ENCODE measurements around the gene CHCHD10. TPM values are rescaled to one million over a fixed set of nuclear protein-coding genes. Genes with fewer than 3 reads are reported as not detected.
A peak's percentile ranks its signal among the peaks of the same experiment; 100 is the strongest.

The CHCHD10 gene
- total RNA-seq, 2 donors from 2014 or later = 19.4 TPM; not detected in 1

GRCh38 chr22:23764899-23765881, 2.6 kb downstream of the CHCHD10 start:
- TF ChIP-seq, protein P1, sequence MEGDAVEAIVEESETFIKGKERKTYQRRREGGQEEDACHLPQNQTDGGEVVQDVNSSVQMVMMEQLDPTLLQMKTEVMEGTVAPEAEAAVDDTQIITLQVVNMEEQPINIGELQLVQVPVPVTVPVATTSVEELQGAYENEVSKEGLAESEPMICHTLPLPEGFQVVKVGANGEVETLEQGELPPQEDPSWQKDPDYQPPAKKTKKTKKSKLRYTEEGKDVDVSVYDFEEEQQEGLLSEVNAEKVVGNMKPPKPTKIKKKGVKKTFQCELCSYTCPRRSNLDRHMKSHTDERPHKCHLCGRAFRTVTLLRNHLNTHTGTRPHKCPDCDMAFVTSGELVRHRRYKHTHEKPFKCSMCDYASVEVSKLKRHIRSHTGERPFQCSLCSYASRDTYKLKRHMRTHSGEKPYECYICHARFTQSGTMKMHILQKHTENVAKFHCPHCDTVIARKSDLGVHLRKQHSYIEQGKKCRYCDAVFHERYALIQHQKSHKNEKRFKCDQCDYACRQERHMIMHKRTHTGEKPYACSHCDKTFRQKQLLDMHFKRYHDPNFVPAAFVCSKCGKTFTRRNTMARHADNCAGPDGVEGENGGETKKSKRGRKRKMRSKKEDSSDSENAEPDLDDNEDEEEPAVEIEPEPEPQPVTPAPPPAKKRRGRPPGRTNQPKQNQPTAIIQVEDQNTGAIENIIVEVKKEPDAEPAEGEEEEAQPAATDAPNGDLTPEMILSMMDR (IDR thresholded peaks at IDR 0.05) = no peak
- ATAC-seq (ENCODE audit: insufficient number of reproducible peaks, low FRiP score, low read depth) (no peak), DNase-seq (ENCODE audit: low spot score) (no peak)
- H3K4me1 ChIP-seq (ENCODE audit: control insufficient read depth in 1 of 2, low read depth in 2 of 2) = peaks cover 8 to 38% of the 10 kb centered on the region in 2 donors
- no peak overlapping the region for H3K4me3 ChIP-seq
- no peaks in the 10 kb centered on the region for H3K9me3 ChIP-seq
- no peak overlapping the region for H3K27ac ChIP-seq
- no peaks in the 10 kb centered on the region for H3K36me3 ChIP-seq
- H3K27me3 ChIP-seq (replicated peaks; ENCODE audit: insufficient read depth) = no peaks in the 10 kb centered on the region

- DNase-seq (ENCODE audit: low spot score) (no peak), ATAC-seq (ENCODE audit: insufficient number of reproducible peaks, low FRiP score, low read depth) (no peak)
- Histone ChIP-seq H3K9me3 (no peaks in the 10 kb centered on the region), H3K4me1 (ENCODE audit: control insufficient read depth in 1 of 2, low read depth in 2 of 2) (peaks cover 8 to 35% of the 10 kb centered on the region in 2 donors), H3K36me3 (no peaks in the 10 kb centered on the region), H3K27me3 (replicated peaks; ENCODE audit: insufficient read depth) (no peaks in the 10 kb centered on the region), H3K27ac (no peak overlapping the region), H3K4me3 (peak overlapping the region; percentile 67)
- TF ChIP-seq, protein P1 (IDR thresholded peaks at IDR 0.05) = no peak
Observed at GRCh38 chr22:23763954-23764353, 3.8 kb downstream of the CHCHD10 start.

- TF ChIP-seq, protein P1 (IDR thresholded peaks at IDR 0.05) = no peak
- no peaks in the 10 kb centered on the region for H3K36me3 ChIP-seq
- H3K27me3 ChIP-seq (replicated peaks; ENCODE audit: insufficient read depth) = no peaks in the 10 kb centered on the region
- ATAC-seq (ENCODE audit: insufficient number of reproducible peaks, low FRiP score, low read depth) (no peak), DNase-seq (ENCODE audit: low spot score) (no peak)
- H3K27ac ChIP-seq = no peak overlapping the region
- H3K4me1 ChIP-seq (ENCODE audit: control insufficient read depth in 1 of 2, low read depth in 2 of 2) = peaks cover 8 to 31% of the 10 kb centered on the region in 2 donors
- H3K4me3 ChIP-seq = peak overlapping the region; percentile 67
- H3K9me3 ChIP-seq = no peaks in the 10 kb centered on the region
Observed at GRCh38 chr22:23763579-23763945, 4.2 kb downstream of the CHCHD10 start.

DNA sequence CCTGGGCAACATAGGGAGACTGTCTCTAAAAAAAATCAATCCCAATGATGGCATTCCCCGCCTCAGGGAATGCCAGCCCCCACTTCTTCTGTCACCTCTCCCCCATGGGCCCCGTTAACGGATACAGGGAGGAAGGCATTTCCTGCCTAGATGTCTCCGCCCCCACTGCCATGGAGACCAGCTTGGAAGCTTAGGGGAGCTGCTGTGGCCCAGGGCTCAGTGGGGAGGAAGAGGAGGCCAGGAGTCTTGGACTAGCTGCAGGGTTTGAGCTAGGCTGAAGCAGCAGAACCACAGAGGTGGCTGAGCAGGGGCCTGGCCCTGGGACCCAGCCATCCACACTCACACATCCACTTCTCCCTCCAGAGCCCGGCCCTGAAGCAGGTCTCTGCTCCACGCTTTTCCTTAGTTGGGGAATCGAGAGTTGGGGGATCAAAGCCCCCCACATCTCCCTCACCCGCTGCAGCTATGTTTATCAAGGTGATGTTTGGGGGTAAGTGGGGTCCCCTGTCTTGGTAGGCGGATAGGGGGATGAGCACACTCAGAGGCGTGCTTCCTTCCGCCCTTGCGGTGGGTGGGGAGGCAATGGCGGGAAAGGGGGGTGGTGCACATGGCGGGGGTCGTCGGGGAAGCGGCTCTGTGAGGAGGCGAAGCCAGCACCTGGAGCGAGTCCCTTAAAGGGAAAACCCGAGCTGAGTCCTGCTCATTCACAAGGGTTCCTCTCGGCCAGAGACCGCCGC, 4.8 kb downstream of the CHCHD10 start, which contains the start of gene C22orf15:
Gene C22orf15, plus strand, starts transcription at position 149 of the 737 bp plus-strand sequence. Its CDS starts 317 bp downstream, at position 466.
- DNase-seq (ENCODE audit: low spot score) (no peak), ATAC-seq (ENCODE audit: insufficient number of reproducible peaks, low FRiP score, low read depth) (no peak)
- TF ChIP-seq, protein P1 (IDR thresholded peaks at IDR 0.05) = no peak
- Histone ChIP-seq H3K27ac (no peak within 1 kb of the TSS), H3K27me3 (replicated peaks; ENCODE audit: insufficient read depth) (no peaks in the 10 kb centered on the region), H3K4me3 (peak within 1 kb of the TSS; percentile 67), H3K4me1 (ENCODE audit: control insufficient read depth in 1 of 2, low read depth in 2 of 2) (peaks cover 8 to 28% of the 10 kb centered on the region in 2 donors), H3K36me3 (no peaks in the 10 kb centered on the region), H3K9me3 (no peaks in the 10 kb centered on the region)

- H3K27me3 ChIP-seq (replicated peaks; ENCODE audit: insufficient read depth) = no peaks in the 10 kb centered on the region
- H3K9me3 ChIP-seq = no peaks in the 10 kb centered on the region
- ATAC-seq (ENCODE audit: insufficient number of reproducible peaks, low FRiP score, low read depth) (no peak), DNase-seq (ENCODE audit: low spot score) (no peak)
- no peak overlapping the region for H3K27ac ChIP-seq
- TF ChIP-seq, protein P1 (IDR thresholded peaks at IDR 0.05) = no peak
- H3K36me3 ChIP-seq = no peaks in the 10 kb centered on the region
- no peak overlapping the region for H3K4me3 ChIP-seq
- peaks cover 8 to 23% of the 10 kb centered on the region in 2 donors for H3K4me1 ChIP-seq (ENCODE audit: control insufficient read depth in 1 of 2, low read depth in 2 of 2)
Observed at GRCh38 chr22:23760056-23760455, 7.7 kb downstream of the CHCHD10 start.

All from thoracic aorta (tissue), 2 donors.